Measurements from ENCODE around the gene IRF2BP2.

The IRF2BP2 gene

GRCh38 chr1:234559152-234559901, 50.7 kb downstream of the IRF2BP2 start:
- Histone ChIP-seq H3K9me3 (ENCODE audit: insufficient read depth, low read length, severe bottlenecking) (no peaks in the 10 kb centered on the region), H3K27ac (ENCODE audit: low read length) (0 out of 2 replicates have a peak overlapping the region, but pooled peaks have one; percentile 15), H3K79me2 (ENCODE audit: insufficient read depth, low read length) (no peaks in the 10 kb centered on the region), H3K9ac (ENCODE audit: low read depth, low read length) (no peak overlapping the region), H3K36me3 (ENCODE audit: insufficient read depth, low read length) (no peaks in the 10 kb centered on the region), H3K4me1 (ENCODE audit: insufficient read depth, low read length) (no peaks in the 10 kb centered on the region), H2AFZ (ENCODE audit: low read depth, low read length) (peak overlapping the region; percentile 53; the same call in 1 of the 2 replicates), H3K4me2 (ENCODE audit: insufficient read depth, low read length) (no peak overlapping the region), H3K27me3 (ENCODE audit: insufficient read depth, low read length, poor library complexity) (no peaks in the 10 kb centered on the region), H3K4me3 (ENCODE audit: low read depth in 1 of 2, low read length in 2 of 2) (no peak overlapping the region), H4K20me1 (ENCODE audit: insufficient read depth, low read length) (no peaks in the 10 kb centered on the region)
- ATAC-seq (ENCODE audit: insufficient read depth, low read depth) (no peak), DNase-seq (no peak)
- TF ChIP-seq CTCF (IDR thresholded peaks at IDR 0.05; ENCODE audit: borderline replicate concordance, extremely low read depth, low read length, poor library complexity, severe bottlenecking), result no peak
- TF ChIP-seq EZH2 (IDR thresholded peaks at IDR 0.05; ENCODE audit: borderline replicate concordance, low read depth, low read length, severe bottlenecking), result no peak

- no peaks in the 10 kb centered on the region for H3K79me2 ChIP-seq (ENCODE audit: insufficient read depth, low read length)
- no peak overlapping the region for H2AFZ ChIP-seq (ENCODE audit: low read depth, low read length)
- no peaks in the 10 kb centered on the region for H3K27me3 ChIP-seq (ENCODE audit: insufficient read depth, low read length, poor library complexity)
- no peak for DNase-seq
- H3K27ac ChIP-seq (ENCODE audit: low read length), result no peak overlapping the region
- H4K20me1 ChIP-seq (ENCODE audit: insufficient read depth, low read length), result no peaks in the 10 kb centered on the region
- H3K4me3 ChIP-seq (ENCODE audit: low read depth in 1 of 2, low read length in 2 of 2), result no peak overlapping the region
- ATAC-seq (ENCODE audit: insufficient read depth, low read depth), result no peak
- no peaks in the 10 kb centered on the region for H3K36me3 ChIP-seq (ENCODE audit: insufficient read depth, low read length)
- H3K9me3 ChIP-seq (ENCODE audit: insufficient read depth, low read length, severe bottlenecking), result no peaks in the 10 kb centered on the region
- no peak overlapping the region for H3K4me2 ChIP-seq (ENCODE audit: insufficient read depth, low read length)
- no peaks in the 10 kb centered on the region for H3K4me1 ChIP-seq (ENCODE audit: insufficient read depth, low read length)
- TF ChIP-seq CTCF (IDR thresholded peaks at IDR 0.05; ENCODE audit: borderline replicate concordance, extremely low read depth, low read length, poor library complexity, severe bottlenecking), result no peak
- no peak for TF ChIP-seq EZH2 (IDR thresholded peaks at IDR 0.05; ENCODE audit: borderline replicate concordance, low read depth, low read length, severe bottlenecking)
- no peak overlapping the region for H3K9ac ChIP-seq (ENCODE audit: low read depth, low read length)
Observed at GRCh38 chr1:234558330-234558836, 51.6 kb downstream of the IRF2BP2 start.

- Histone ChIP-seq H3K4me3 (ENCODE audit: low read depth in 1 of 2, low read length in 2 of 2) (no peak overlapping the region), H2AFZ (ENCODE audit: low read depth, low read length) (no peak overlapping the region), H3K4me2 (ENCODE audit: insufficient read depth, low read length) (no peak overlapping the region), H3K79me2 (ENCODE audit: insufficient read depth, low read length) (no peaks in the 10 kb centered on the region), H3K9me3 (ENCODE audit: insufficient read depth, low read length, severe bottlenecking) (no peaks in the 10 kb centered on the region), H3K27me3 (ENCODE audit: insufficient read depth, low read length, poor library complexity) (no peaks in the 10 kb centered on the region), H3K27ac (ENCODE audit: low read length) (no peak overlapping the region), H4K20me1 (ENCODE audit: insufficient read depth, low read length) (no peaks in the 10 kb centered on the region), H3K4me1 (ENCODE audit: insufficient read depth, low read length) (no peaks in the 10 kb centered on the region), H3K36me3 (ENCODE audit: insufficient read depth, low read length) (no peaks in the 10 kb centered on the region), H3K9ac (ENCODE audit: low read depth, low read length) (no peak overlapping the region)
- ATAC-seq (ENCODE audit: insufficient read depth, low read depth) (no peak), DNase-seq (no peak)
- no peak for TF ChIP-seq EZH2 (IDR thresholded peaks at IDR 0.05; ENCODE audit: borderline replicate concordance, low read depth, low read length, severe bottlenecking)
- TF ChIP-seq CTCF (IDR thresholded peaks at IDR 0.05; ENCODE audit: borderline replicate concordance, extremely low read depth, low read length, poor library complexity, severe bottlenecking), result no peak
Observed at GRCh38 chr1:234556245-234556943, 53.6 kb downstream of the IRF2BP2 start.
